HK-2 (cell line): ENCODE results near the gene BAZ2A.

ENCODE experiments used
- DNase-seq: peaks from one replicate; pipeline ENCODE4 v3.0.0-alpha.2; 2018; ENCODE audit not compliant: unreplicated experiment

BAZ2A gene

DNA sequence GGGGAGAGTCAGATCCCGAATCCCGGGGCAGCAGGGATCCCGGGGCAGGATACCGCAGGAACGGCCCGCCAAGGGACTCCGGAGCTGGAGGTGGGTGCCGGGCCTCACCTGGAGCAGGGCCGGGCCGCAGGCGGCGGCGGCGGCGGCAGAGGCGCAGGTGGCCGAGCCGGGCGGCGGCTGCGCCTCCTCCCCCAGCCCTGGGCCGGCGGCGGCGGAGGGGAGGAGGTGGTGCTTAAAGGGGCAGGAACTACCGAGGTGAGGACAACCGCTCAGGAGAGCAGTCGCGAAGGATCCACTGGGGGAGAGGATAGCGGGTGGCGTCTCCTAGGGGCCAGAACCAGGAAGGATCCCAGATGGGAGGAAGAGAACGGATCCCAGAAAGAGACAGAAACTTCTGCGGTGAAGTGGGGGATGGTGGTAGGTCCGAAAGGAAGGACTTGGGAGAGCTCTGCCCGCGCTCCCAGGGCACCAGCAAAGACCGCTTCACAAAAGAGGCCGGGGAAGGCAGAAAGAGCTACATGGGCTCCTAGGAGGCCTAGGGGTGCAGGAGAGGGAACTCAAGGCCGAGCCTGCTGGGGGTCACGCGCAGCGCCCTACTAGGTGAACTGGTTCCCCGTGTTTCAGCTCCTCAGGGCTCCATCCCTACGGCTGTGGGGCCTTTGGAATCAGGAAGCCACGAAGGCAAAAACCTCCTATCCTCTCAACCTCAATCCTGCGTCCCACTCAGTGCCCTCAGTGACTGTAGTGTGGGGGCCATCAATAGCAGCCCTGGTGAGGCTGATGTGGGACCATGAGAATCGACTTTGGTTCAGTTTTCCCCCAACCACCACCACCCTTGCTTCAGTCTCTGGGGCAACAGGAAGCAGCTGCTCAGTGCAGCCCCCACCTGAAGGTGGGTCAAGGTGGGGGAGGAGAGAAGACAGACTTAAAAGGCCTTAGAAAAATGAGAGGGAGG, 5.0 kb upstream of the BAZ2A start:
- DNase-seq = peak; percentile 89

DNA sequence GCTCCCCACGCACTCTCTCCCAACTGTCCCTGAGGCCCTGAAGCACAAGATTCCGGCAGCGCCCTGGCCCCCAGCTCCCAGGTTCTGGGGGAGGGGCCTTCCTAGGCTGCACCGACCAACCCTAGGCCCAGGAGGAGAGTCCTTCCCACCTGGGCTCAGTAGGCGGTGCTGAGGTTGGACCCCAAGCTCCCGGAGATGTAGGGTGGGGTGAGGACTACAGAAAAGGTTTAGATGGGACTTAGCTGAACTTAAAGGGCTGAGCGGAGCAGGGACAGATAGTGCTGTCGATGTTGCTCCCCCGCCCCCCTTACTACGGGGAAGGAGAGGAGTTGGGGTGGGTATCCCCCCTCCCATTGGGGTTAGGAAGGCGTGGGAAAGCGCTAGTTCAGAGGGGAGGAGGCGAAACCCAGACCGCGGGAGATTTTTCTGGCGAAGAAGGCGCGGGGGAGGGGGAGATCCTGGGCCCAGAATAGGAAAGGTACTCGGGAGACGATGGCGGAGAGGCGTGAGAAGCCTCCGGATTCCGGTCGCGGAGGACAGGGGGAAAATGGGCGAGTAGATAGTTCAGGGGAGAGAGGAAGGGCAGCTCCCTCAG, 4.2 kb upstream of the BAZ2A start:
- DNase-seq = peak; percentile 57

DNA sequence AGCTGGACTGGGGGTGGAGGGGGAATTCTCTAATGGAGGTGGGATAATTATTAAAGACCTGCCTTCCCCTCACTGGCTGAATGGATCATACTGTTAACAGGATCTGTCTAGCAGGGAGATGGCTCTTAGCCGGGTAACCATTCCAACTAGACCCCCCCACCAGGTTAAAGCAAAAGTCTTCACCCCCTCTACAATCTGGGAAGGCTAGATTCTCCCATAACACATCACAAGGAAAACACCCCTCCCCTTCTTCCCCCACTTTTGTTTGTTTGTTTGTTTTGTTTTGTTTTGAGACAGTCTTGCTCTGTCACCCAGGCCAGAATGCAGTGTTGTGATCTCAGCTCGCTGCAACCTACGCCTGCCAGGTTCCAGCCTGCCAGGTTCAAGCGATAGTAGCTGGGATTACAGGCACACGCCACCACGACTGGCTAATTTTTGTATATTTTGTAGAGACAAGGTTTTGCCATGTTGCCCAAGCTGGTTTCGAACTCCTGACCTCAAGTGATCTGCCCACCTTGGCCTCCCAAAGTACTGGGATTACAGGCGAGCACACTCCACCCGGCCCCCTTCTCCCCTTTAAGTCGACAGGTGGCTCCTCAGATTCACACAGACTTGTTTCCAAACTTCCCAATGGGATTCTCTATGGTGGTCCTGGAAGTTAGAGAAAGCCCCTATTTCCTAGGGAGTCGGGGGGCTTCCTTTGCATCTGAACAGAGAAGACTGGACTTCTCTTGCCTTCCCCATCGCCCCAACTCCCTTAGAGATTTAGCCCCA, 3.5 kb upstream of the BAZ2A start:
- no peak for DNase-seq

DNA sequence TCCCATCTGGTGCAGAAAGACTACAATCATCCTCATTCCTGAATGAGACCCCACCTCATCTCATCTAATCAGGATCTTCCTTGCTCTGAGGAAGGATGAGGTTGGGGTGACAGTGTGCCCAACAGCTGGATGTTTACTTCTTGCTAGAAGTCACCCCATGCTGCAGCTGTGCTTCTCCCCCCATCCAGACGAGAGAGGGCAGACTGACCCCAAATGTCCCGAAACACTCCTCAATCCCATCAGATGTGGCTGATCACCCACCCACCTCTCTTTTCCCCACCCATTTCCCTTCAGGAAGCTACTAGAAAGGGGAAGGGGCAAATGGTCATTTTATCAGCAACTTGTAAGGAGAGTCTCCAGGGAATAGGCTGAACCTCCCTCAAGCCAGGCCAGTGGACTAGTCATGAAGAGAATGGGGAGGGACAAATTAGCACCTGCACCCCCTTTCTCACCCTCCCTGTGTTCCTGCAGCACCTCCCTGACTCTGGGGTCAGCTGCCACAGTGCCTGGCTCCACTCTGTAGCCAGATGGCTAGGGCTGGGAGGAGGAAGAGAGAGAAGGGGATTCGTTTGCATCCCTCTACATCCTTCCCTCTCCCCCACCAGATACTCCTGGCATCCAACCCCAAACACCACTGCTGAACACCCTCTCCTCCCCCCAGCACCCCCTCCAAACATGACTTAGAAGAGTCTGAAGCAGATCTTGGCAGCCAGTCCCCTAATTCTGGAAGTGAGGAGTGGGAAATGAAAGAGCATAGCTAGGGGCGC, 2.8 kb upstream of the BAZ2A start:
- DNase-seq = no peak

DNA sequence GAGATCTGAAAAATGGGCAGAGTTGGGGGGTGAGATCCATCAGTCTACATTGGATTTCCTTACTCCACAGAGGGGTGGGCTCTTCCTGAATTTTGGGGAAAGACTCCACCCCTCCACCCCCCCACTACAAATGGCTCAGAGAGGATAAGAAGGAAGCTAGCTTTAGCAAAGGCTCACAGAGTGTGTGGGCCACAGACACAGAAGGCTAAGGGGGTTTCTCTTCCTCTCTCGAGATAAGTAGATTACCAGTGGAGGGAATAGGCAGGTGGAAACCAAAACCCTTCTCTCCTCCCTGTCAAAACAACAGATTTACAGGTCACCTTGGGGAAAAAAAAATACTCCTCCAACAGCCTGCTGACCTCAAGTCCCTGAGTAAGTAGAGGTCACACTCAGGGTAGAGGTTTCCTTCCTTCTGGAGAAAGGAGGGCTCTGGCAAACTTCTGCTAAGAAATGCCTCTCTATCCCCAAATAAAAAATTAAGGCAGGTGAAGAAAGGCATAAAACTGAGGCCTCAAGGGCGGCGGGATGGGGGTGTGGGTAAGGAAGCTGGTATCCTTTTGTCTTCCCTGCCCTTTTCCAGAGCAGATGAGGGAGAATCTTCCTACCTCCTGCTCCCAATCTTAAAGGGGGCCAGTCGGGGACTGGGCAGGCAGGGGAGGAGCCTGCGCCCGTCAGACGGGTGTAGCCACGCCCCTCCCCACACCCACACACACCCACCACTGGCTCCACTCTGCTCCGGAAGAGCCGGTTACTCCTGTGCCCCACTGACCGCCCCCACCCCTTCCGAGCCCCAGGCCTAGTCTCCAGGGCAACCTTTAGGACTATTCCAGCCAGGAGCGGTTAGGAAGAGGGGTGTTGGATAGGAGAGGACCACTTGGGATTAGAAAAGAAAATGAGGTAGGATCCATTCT, 1.9 kb upstream of the BAZ2A start:
- no peak for DNase-seq

DNA sequence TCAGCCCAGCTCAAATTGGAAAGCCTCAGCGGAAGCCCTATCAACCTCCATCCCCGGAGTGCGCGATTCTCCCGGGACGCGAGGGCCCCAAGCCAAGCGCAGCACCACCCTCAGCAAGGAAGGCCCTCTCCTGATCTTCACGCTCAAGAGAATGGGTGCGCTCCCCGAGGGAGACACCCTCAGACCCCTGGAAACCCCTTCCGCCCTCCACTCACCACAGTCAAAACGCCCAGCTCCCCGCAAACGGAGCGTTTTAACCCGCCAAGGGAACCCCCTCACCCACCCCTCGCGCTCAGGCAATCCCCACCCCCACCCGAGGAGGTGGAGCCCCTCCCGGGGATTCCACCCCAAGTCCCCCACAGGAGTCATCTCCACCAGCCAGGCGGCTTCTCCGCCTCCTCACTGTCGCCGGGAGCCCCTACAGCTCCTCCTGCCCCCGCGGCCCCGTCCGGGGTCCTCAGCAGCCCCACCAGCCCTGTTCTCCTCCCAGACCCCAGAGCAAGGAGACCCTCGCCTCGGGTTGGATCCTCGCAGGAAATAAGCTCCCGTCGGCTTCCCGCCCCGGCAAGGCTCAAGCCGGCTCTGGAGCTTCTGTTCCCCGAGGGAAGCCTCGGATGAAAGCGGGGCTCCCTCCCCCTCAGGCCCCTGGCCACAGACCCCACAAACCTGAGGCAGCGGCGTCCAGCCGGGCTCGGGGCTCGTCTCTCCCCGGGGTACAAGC, 507 bp downstream of the BAZ2A start:
- DNase-seq = peak; percentile 24

- DNase-seq = peak; percentile 33
Observed at GRCh38 chr12:56628671-56629458, 1.3 kb downstream of the BAZ2A start.

GRCh38 chr12:56626701-56627100, 3.4 kb downstream of the BAZ2A start:
- no peak for DNase-seq

DNA sequence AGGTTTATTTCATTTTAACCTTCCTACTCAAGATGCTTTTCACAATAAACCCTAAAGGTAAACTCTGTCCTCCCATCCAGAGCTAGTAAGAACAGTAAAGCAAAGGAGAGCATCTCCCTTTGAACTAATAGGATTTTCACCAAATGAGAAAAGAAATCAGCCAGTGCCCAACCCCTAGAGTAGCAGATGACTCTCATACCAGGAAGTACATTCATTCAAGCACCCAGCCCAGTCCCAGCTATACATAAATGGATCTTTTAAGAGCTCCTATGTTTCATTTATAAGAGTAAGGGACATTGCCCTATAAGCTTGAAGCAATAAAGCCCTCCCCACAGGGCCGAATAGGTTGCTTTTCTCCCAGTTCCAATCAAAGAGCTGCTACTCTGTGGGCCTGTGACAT, 7.6 kb downstream of the BAZ2A start:
- DNase-seq = no peak

GRCh38 chr12:56616925-56617324, 13.2 kb downstream of the BAZ2A start:
- no peak for DNase-seq

DNA sequence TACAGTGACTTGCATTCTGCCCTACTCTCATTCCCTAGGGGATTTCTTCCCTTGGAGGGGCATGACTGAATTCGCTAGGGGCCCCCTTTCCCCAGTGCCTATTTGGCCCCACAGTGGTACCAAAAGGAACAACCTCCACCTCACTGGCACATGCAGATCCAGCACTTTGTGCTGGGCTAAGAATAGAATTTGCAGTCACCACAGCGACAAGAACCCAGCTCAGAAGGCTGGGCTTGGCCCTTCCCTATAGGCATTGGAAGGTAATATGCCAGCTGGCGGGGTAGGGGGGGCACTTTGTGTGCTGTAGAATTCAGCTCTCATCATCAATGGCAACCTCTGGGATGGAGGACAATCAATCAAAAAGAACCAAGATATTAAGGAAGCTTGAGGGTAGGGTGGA, 13.9 kb downstream of the BAZ2A start:
- no peak for DNase-seq

DNA sequence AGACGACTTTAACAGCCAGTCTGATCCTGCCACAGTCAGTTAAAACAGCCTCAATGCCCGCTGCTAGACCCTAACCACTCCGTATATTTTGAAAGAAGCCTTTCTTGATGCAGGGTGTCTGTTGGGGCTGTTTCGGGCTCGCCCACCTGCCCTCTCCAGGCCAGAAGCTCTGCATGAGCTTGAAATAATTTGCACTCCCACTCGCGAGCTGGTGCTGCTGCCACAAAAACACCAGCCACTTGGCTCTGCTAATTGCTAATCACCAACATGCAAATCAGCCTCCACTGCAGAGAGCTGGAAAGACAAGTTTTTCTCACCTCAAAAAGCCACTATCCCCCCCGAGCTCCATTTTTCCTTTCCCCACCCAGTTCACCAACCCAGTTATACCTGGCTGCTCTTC, 15.5 kb downstream of the BAZ2A start:
- DNase-seq = no peak

GRCh38 chr12:56604355-56604754, 25.8 kb downstream of the BAZ2A start:
- no peak for DNase-seq

DNA sequence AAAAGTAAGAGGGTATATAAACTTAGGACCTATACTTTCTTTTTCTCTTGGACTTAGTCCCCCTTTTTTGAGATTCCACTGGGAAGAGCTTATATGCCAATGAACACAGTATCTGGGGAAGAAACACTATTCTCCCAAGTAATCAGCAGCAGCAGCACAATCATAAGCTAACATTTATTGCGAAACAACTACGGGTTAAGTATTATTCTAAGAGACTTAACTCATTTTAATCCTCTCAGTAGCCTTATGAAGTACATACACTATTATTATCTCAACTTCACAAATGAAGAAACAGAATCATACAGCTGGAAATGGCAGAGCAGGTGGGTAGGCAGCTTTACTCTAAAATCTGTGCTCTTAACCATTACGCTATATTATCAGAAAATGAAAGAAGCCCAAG, 27.9 kb downstream of the BAZ2A start:
- DNase-seq = no peak

GRCh38 chr12:56601503-56601902, 28.6 kb downstream of the BAZ2A start:
- no peak for DNase-seq

- DNase-seq = no peak
Observed at GRCh38 chr12:56600753-56601152, 29.4 kb downstream of the BAZ2A start.

DNA sequence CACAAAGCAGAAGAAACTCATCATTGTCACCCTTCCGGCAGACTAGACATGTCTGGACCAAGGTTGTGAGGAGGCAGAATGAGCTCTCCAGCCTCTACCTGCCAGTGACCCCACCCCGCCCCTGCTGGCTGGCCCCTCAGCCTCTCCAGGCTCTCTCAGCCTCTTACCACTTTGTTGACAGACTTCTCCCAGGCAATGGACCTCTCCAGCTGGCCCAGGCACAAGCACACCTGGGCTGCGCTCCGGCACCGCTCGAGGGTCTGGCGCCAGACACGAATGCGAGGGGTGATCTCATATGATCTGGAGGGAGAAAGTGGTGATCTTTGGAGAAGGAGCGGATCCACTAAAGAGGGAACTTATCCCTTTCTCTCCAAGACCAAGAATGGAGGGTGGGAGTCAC, 30.3 kb downstream of the BAZ2A start:
- DNase-seq = no peak

DNA sequence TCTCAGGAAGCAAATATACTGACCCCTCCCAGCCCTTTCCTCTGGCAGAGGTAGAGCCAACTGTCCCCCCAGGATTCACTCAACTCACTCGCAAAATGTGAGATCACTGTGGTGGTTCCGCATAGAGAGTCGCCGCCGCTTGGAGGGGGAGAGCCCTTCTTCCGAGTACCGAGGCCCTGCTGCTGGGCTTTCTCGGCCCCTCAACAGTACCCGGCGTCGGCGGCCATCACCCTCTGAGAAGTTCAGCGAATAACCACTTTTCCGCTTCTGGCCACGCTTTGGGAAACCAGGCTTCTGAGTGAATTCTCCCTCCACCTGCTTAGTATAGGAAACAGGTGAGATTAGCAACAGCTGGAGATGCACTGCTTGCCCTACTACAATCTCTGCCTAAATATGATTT, 31.1 kb downstream of the BAZ2A start:
- no peak for DNase-seq

- DNase-seq = no peak
Observed at GRCh38 chr12:56596815-56597214, 33.3 kb downstream of the BAZ2A start.
